ENCODE measurements around the gene NPHP4.
"Not testable (repeated sequence)": the region's sequence is repeated elsewhere in the genome, so short reads cannot be mapped to it uniquely, and the experiment has no call there.

NPHP4 gene

DNA sequence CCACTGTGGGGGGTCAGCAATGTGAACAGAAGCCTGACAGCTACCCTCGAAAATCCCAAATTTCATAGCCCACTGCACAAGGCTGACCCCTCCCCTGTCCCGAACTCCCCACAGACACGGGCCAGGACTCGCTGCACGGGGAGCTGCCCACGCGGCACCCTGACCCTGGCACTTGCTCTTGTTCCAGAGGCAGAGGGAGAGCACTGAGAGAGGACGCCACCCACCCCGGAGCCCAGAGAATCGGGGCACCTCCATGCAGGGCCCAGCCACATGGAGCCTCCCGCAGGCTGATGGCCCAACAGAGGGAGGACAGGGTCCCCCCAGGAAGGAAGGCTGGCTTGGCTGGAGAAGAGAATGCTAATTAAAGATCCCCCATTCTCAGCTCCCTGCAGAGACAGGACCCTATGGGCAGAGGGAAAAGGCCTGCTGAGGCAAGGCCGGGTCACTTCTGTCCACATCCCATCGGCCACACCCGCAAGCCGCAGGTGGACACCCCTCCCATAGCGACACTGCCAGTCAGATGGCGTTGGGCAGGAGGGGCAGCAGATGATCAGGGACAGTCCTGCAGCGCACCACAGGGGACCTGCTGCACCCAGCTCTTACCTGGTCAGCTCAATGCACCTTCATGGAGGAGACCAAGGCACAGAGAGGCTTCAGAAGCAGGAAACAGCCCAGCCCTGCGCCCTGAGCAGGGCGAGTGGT, 136.9 kb downstream of the NPHP4 start:
- no peak overlapping the region for H3K9ac ChIP-seq (ENCODE audit: insufficient read length)
- H3K4me3 ChIP-seq: no peak overlapping the region
- H3K36me3 ChIP-seq (ENCODE audit: insufficient read depth, low read length): no peaks in the 10 kb centered on the region
- no peak overlapping the region for H3K27ac ChIP-seq
- DNase-seq (ENCODE audit: low read depth, low spot score): no peak
- TF ChIP-seq FOXP2 (optimal IDR thresholded peaks at IDR 0.05; ENCODE audit: control extremely low read depth, extremely low read length, insufficient read depth): no peak
- no peak for TF ChIP-seq EZH2 (IDR thresholded peaks at IDR 0.05)
- TF ChIP-seq POLR2AphosphoS5 (IDR thresholded peaks at IDR 0.05; ENCODE audit: borderline replicate concordance, low read depth, low read length): no peak
- no peaks in the 10 kb centered on the region for H3K9me3 ChIP-seq (ENCODE audit: low read depth, low read length)

DNA sequence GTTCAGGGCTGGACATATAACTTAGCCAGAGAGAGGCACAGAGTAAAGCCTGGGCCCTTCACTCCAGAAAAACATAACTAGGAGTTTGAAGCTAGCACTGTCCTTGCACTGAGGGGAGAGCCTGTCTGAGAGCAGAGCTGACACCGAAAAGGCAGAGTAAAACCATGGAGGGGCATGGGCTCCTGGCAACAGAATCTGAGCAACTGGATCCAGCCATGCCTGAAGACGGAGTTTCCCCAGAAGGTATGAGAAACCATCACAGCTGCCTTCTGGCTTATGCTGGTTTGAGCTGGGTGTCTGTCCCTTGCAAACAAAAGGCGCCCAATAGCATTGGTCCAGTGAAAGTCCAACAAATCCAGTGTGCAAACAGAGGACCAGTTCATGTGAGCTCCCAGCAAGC, 137.5 kb downstream of the NPHP4 start:
- Histone ChIP-seq H3K36me3 (ENCODE audit: insufficient read depth, low read length) (no peaks in the 10 kb centered on the region), H3K4me3 (no peak overlapping the region), H3K9me3 (ENCODE audit: low read depth, low read length) (no peaks in the 10 kb centered on the region), H3K9ac (ENCODE audit: insufficient read length) (no peak overlapping the region), H3K27ac (no peak overlapping the region)
- no peak for TF ChIP-seq FOXP2 (optimal IDR thresholded peaks at IDR 0.05; ENCODE audit: control extremely low read depth, extremely low read length, insufficient read depth)
- TF ChIP-seq EZH2 (IDR thresholded peaks at IDR 0.05): no peak
- no peak for TF ChIP-seq POLR2AphosphoS5 (IDR thresholded peaks at IDR 0.05; ENCODE audit: borderline replicate concordance, low read depth, low read length)
- DNase-seq (ENCODE audit: low read depth, low spot score): no peak

GRCh38 chr1:5853858-5854257, 138.4 kb downstream of the NPHP4 start:
- DNase-seq (ENCODE audit: low read depth, low spot score); H3K9me3 ChIP-seq (ENCODE audit: low read depth, low read length); H3K4me3 ChIP-seq; H3K9ac ChIP-seq (ENCODE audit: insufficient read length); H3K27ac ChIP-seq; H3K36me3 ChIP-seq (ENCODE audit: insufficient read depth, low read length): not testable (repeated sequence)

- no peak for TF ChIP-seq POLR2AphosphoS5 (IDR thresholded peaks at IDR 0.05; ENCODE audit: borderline replicate concordance, low read depth, low read length)
- TF ChIP-seq FOXP2 (optimal IDR thresholded peaks at IDR 0.05; ENCODE audit: control extremely low read depth, extremely low read length, insufficient read depth): no peak
- no peak for TF ChIP-seq EZH2 (IDR thresholded peaks at IDR 0.05)
- no peaks in the 10 kb centered on the region for H3K36me3 ChIP-seq (ENCODE audit: insufficient read depth, low read length)
- no peak overlapping the region for H3K9ac ChIP-seq (ENCODE audit: insufficient read length)
- no peak for DNase-seq (ENCODE audit: low read depth, low spot score)
- no peak overlapping the region for H3K27ac ChIP-seq
- no peaks in the 10 kb centered on the region for H3K9me3 ChIP-seq (ENCODE audit: low read depth, low read length)
- no peak overlapping the region for H3K4me3 ChIP-seq
Observed at GRCh38 chr1:5850503-5850902, 141.7 kb downstream of the NPHP4 start.

DNA sequence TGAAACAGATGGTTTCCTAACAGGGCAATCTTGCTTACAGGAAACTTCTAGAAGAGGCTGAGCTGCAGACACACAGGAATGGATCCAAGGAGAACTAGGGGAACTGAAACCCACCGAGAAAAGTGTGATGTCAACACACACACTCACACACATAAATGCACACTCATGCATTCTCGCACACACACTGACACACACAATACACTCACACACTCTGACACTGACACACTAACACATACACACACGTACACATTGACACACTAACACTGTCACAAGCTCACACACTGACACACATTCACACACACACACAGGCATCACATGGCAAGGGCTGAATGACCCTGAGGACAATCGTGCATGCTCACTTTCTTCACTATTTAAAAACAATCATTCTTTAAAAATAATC, 142.7 kb downstream of the NPHP4 start:
- no peak overlapping the region for H3K27ac ChIP-seq
- no peak overlapping the region for H3K4me3 ChIP-seq
- DNase-seq (ENCODE audit: low read depth, low spot score): no peak
- no peak overlapping the region for H3K9ac ChIP-seq (ENCODE audit: insufficient read length)
- no peaks in the 10 kb centered on the region for H3K36me3 ChIP-seq (ENCODE audit: insufficient read depth, low read length)
- TF ChIP-seq POLR2AphosphoS5 (IDR thresholded peaks at IDR 0.05; ENCODE audit: borderline replicate concordance, low read depth, low read length): no peak
- no peak for TF ChIP-seq FOXP2 (optimal IDR thresholded peaks at IDR 0.05; ENCODE audit: control extremely low read depth, extremely low read length, insufficient read depth)
- TF ChIP-seq EZH2 (IDR thresholded peaks at IDR 0.05): no peak
- H3K9me3 ChIP-seq (ENCODE audit: low read depth, low read length): no peaks in the 10 kb centered on the region

- H3K36me3 ChIP-seq (ENCODE audit: insufficient read depth, low read length): no peaks in the 10 kb centered on the region
- no peak overlapping the region for H3K4me3 ChIP-seq
- no peak for DNase-seq (ENCODE audit: low read depth, low spot score)
- no peaks in the 10 kb centered on the region for H3K9me3 ChIP-seq (ENCODE audit: low read depth, low read length)
- H3K27ac ChIP-seq: no peak overlapping the region
- no peak for TF ChIP-seq FOXP2 (optimal IDR thresholded peaks at IDR 0.05; ENCODE audit: control extremely low read depth, extremely low read length, insufficient read depth)
- no peak for TF ChIP-seq POLR2AphosphoS5 (IDR thresholded peaks at IDR 0.05; ENCODE audit: borderline replicate concordance, low read depth, low read length)
- no peak for TF ChIP-seq EZH2 (IDR thresholded peaks at IDR 0.05)
- no peak overlapping the region for H3K9ac ChIP-seq (ENCODE audit: insufficient read length)
Observed at GRCh38 chr1:5847013-5847659, 145.1 kb downstream of the NPHP4 start.

DNA sequence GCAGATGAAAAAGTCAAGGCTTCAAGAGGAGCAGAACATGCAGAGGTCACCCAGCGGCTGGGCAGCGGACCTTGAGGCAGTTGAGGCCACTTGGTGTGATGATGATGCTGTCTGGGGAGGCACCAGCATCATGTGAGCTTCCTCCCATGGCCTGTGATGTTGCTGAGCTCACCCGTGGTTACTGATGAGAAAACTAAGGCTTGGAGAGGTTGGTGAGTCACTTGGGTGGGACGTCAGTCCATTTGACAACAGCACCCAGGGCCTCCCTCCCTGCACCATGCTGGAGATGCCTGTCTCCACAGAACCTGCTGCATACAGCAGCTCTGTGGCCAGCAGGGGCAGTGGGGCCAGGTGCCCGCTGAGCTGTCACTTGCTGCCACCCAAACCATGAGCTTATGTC, 146.8 kb downstream of the NPHP4 start:
- Histone ChIP-seq H3K9ac (ENCODE audit: insufficient read length) (no peak overlapping the region), H3K36me3 (ENCODE audit: insufficient read depth, low read length) (no peaks in the 10 kb centered on the region), H3K27ac (no peak overlapping the region), H3K9me3 (ENCODE audit: low read depth, low read length) (no peaks in the 10 kb centered on the region), H3K4me3 (no peak overlapping the region)
- no peak for DNase-seq (ENCODE audit: low read depth, low spot score)
- TF ChIP-seq EZH2 (IDR thresholded peaks at IDR 0.05) (no peak), POLR2AphosphoS5 (IDR thresholded peaks at IDR 0.05; ENCODE audit: borderline replicate concordance, low read depth, low read length) (no peak), FOXP2 (optimal IDR thresholded peaks at IDR 0.05; ENCODE audit: control extremely low read depth, extremely low read length, insufficient read depth) (no peak)

DNA sequence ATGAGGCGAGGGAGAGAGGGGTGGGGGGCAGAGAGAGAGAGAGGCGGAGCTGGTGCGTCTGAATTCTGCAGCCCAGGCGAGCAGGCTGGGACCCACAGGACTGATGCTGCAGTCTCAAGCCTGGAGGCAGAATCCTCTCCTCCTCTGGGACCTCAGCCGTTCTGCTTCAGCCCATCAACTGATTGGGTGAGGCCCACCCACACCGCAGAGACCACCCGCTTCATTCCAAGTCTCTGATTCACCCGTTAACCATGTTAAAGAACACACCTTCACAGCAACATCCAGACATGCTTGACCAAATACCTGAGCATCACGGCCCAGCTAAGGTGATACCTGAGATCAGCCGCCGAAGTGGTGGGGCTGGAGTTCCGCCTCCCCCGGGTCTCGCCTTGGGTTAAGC, 147.8 kb downstream of the NPHP4 start:
- Histone ChIP-seq H3K36me3 (ENCODE audit: insufficient read depth, low read length) (no peaks in the 10 kb centered on the region), H3K27ac (no peak overlapping the region), H3K4me3 (no peak overlapping the region), H3K9me3 (ENCODE audit: low read depth, low read length) (no peaks in the 10 kb centered on the region), H3K9ac (ENCODE audit: insufficient read length) (no peak overlapping the region)
- TF ChIP-seq POLR2AphosphoS5 (IDR thresholded peaks at IDR 0.05; ENCODE audit: borderline replicate concordance, low read depth, low read length): no peak
- TF ChIP-seq FOXP2 (optimal IDR thresholded peaks at IDR 0.05; ENCODE audit: control extremely low read depth, extremely low read length, insufficient read depth): no peak
- no peak for TF ChIP-seq EZH2 (IDR thresholded peaks at IDR 0.05)
- DNase-seq (ENCODE audit: low read depth, low spot score): no peak

Data from SK-N-MC (cell line).